Measurements from ENCODE around the gene SMIM32.

- TF ChIP-seq RCOR1 (IDR thresholded peaks at IDR 0.05; ENCODE audit: insufficient replicate concordance, low read length) = no peak
- no peak for TF ChIP-seq FOS (IDR thresholded peaks at IDR 0.05; ENCODE audit: low read depth, low read length)
- TF ChIP-seq CTCF (conservative IDR thresholded peaks at IDR 0.05; ENCODE audit: low read depth, low read length) = no peak
- no peak for TF ChIP-seq RAD21 (IDR thresholded peaks at IDR 0.05; ENCODE audit: low read length)
These were observed 49.2 kb downstream of the SMIM32 start for GRCh38 chr5:136143763-136144162.

Measured in IMR-90 (cell line).